ENCODE data around the gene GFAP. TPM values are rescaled to one million over a fixed set of nuclear protein-coding genes. Genes with fewer than 3 reads are reported as not detected.

The GFAP gene
- total RNA-seq, 2 donors from 2014 or later, result 0.35 TPM; not detected in 1

- 93 to 96% methylated on average over 4 to 8 of the region's 8 CpGs for WGBS, 2 experiments (ENCODE audit: insufficient coverage in 1 of 2, insufficient read length in 1 of 2)
These were observed 12.2 kb downstream of the GFAP start for GRCh38 chr17:44903012-44903685.

GRCh38 chr17:44902135-44902760 lies 13.1 kb downstream of the GFAP start:
- Mint-ChIP-seq H3K27ac (no peak overlapping the region), H3K9me3 (no peaks in the 10 kb centered on the region), H3K4me1 (peaks cover 6% of the 10 kb centered on the region), H3K36me3 (ENCODE audit: low read depth) (peaks cover 6% of the 10 kb centered on the region), H3K4me3 (no peak overlapping the region), H3K27me3 (ENCODE audit: insufficient read depth) (peaks cover 6% of the 10 kb centered on the region)
- Histone ChIP-seq H3K4me3 (ENCODE audit: low read length) (no peak overlapping the region), H3K9ac (ENCODE audit: extremely low read depth, low read length, poor library complexity, severe bottlenecking) (no peak overlapping the region), H3K9me3 (ENCODE audit: control insufficient read depth, low read length) (no peaks in the 10 kb centered on the region), H3K36me3 (ENCODE audit: control insufficient read depth, insufficient read depth, low read length) (no peaks in the 10 kb centered on the region), H3K4me1 (ENCODE audit: control insufficient read depth, insufficient read depth, low read length) (no peaks in the 10 kb centered on the region), H3K27ac (ENCODE audit: low read depth, low read length) (no peak overlapping the region), H3K27me3 (ENCODE audit: control insufficient read depth, insufficient read depth, low read length, poor library complexity, severe bottlenecking) (no peaks in the 10 kb centered on the region)
- TF ChIP-seq CTCF (conservative IDR thresholded peaks at IDR 0.05), result no peak
- no peak for DNase-seq
- 91 to 96% methylated on average over 4 to 17 of the region's 17 CpGs for WGBS, 2 experiments (ENCODE audit: insufficient coverage in 1 of 2, insufficient read length in 1 of 2)

More at GRCh38 chr17:44903012-44903685, 12.2 kb downstream of the GFAP start:
- Histone ChIP-seq H3K9ac (ENCODE audit: extremely low read depth, low read length, poor library complexity, severe bottlenecking) (no peak overlapping the region), H3K27ac (ENCODE audit: low read depth, low read length) (no peak overlapping the region), H3K4me1 (ENCODE audit: control insufficient read depth, insufficient read depth, low read length) (no peaks in the 10 kb centered on the region), H3K36me3 (ENCODE audit: control insufficient read depth, insufficient read depth, low read length) (no peaks in the 10 kb centered on the region), H3K4me3 (ENCODE audit: low read length) (no peak overlapping the region), H3K27me3 (ENCODE audit: control insufficient read depth, insufficient read depth, low read length, poor library complexity, severe bottlenecking) (no peaks in the 10 kb centered on the region), H3K9me3 (ENCODE audit: control insufficient read depth, low read length) (no peaks in the 10 kb centered on the region)
- Mint-ChIP-seq H3K4me1 (peaks cover 6% of the 10 kb centered on the region), H3K27me3 (ENCODE audit: insufficient read depth) (peaks cover 10% of the 10 kb centered on the region), H3K4me3 (no peak overlapping the region), H3K9me3 (no peaks in the 10 kb centered on the region), H3K27ac (no peak overlapping the region), H3K36me3 (ENCODE audit: low read depth) (peaks cover 6% of the 10 kb centered on the region)
- DNase-seq, result no peak
- no peak for TF ChIP-seq CTCF (conservative IDR thresholded peaks at IDR 0.05)

- Mint-ChIP-seq H3K27me3 (ENCODE audit: insufficient read depth) (peaks cover 6% of the 10 kb centered on the region), H3K36me3 (ENCODE audit: low read depth) (peaks cover 6% of the 10 kb centered on the region), H3K27ac (no peak overlapping the region), H3K9me3 (no peaks in the 10 kb centered on the region), H3K4me1 (peaks cover 6% of the 10 kb centered on the region), H3K4me3 (no peak overlapping the region)
- H3K27me3 ChIP-seq (ENCODE audit: control insufficient read depth, insufficient read depth, low read length, poor library complexity, severe bottlenecking), result no peaks in the 10 kb centered on the region
- no peak for TF ChIP-seq CTCF (conservative IDR thresholded peaks at IDR 0.05)
- H3K4me3 ChIP-seq (ENCODE audit: low read length), result no peak overlapping the region
- H3K36me3 ChIP-seq (ENCODE audit: control insufficient read depth, insufficient read depth, low read length), result no peaks in the 10 kb centered on the region
- WGBS, 2 experiments (ENCODE audit: insufficient coverage in 1 of 2, insufficient read length in 1 of 2), result 66 to 79% methylated on average over 4 of the region's 4 CpGs
- no peak for DNase-seq
- H3K27ac ChIP-seq (ENCODE audit: low read depth, low read length), result no peak overlapping the region
- no peaks in the 10 kb centered on the region for H3K4me1 ChIP-seq (ENCODE audit: control insufficient read depth, insufficient read depth, low read length)
- H3K9ac ChIP-seq (ENCODE audit: extremely low read depth, low read length, poor library complexity, severe bottlenecking), result no peak overlapping the region
- no peaks in the 10 kb centered on the region for H3K9me3 ChIP-seq (ENCODE audit: control insufficient read depth, low read length)
These were observed 13.8 kb downstream of the GFAP start for GRCh38 chr17:44901411-44901921.
